ENCODE data around the gene LETMD1.
A peak's percentile ranks its signal among the peaks of the same experiment; 100 is the strongest.

DNA sequence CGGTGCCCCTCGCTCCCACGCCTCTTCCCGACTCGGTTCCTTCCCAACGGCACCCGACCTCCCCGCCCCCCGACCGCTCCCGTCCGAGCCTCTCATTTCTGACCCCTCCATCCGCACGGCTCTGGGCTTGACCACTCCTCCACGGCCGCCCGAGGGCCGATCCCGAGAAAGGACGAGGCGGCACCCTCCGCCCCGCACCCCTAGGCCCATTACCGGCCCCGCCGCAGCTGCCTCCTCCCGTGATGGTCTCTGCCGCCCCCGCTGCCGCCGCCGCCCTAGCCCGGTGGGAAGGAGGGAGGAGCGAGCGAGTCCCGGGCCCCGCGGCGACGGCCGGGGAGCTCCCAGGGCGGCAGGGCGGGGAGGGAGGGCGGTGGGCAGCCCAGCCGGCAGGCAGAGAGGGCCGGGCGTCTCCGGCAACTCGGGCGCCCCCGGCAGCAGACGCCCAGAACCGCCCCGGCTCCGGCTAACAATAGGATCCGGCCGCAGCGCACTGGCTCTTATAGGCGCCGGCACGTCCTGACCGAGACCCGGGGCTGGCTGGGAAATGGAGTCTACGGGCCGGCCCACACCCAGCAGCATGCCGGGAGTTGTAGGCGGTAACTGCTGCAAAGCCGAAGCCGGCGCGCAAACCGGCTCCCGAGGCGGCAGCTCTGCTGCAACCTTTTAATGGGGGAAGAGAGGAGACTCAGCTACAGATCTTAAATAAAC lies 35.2 kb downstream of the LETMD1 start, which contains the start of gene CSRNP2:
- TF ChIP-seq POLR2A (IDR thresholded peaks at IDR 0.05): peak; percentile 100
- TF ChIP-seq, protein P1, sequence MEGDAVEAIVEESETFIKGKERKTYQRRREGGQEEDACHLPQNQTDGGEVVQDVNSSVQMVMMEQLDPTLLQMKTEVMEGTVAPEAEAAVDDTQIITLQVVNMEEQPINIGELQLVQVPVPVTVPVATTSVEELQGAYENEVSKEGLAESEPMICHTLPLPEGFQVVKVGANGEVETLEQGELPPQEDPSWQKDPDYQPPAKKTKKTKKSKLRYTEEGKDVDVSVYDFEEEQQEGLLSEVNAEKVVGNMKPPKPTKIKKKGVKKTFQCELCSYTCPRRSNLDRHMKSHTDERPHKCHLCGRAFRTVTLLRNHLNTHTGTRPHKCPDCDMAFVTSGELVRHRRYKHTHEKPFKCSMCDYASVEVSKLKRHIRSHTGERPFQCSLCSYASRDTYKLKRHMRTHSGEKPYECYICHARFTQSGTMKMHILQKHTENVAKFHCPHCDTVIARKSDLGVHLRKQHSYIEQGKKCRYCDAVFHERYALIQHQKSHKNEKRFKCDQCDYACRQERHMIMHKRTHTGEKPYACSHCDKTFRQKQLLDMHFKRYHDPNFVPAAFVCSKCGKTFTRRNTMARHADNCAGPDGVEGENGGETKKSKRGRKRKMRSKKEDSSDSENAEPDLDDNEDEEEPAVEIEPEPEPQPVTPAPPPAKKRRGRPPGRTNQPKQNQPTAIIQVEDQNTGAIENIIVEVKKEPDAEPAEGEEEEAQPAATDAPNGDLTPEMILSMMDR (IDR thresholded peaks at IDR 0.05): peak in 1 of 4 donors; percentile 19

All from right lobe of liver (tissue), 4 donors.